T-helper 1 cell treated with Interleukin-12 subunit alpha and Interleukin-12 subunit beta and Interleukin-4 antibody, amounts not matched to agents 30 ng/mL and 1 ng/mL, for 36 hours (primary cell): ENCODE results near the gene COX14. TPM values are rescaled to one million over a fixed set of nuclear protein-coding genes. Genes with fewer than 3 reads are reported as not detected.

Experiments used
- intact Hi-C: fragments of 100-400 bp; cut with micrococcal nuclease; formaldehyde crosslinking; loops from one replicate; pipeline ENCODE4 v1.15.1; 2024
- total RNA-seq: library from RNA; stranded (reverse); gene quantifications from 2 replicates; pipeline ENCODE4 v1.2.3, GENCODE V29; 2022

Gene COX14
- 42.8 and 47.0 TPM in 2 replicates for total RNA-seq

DNA sequence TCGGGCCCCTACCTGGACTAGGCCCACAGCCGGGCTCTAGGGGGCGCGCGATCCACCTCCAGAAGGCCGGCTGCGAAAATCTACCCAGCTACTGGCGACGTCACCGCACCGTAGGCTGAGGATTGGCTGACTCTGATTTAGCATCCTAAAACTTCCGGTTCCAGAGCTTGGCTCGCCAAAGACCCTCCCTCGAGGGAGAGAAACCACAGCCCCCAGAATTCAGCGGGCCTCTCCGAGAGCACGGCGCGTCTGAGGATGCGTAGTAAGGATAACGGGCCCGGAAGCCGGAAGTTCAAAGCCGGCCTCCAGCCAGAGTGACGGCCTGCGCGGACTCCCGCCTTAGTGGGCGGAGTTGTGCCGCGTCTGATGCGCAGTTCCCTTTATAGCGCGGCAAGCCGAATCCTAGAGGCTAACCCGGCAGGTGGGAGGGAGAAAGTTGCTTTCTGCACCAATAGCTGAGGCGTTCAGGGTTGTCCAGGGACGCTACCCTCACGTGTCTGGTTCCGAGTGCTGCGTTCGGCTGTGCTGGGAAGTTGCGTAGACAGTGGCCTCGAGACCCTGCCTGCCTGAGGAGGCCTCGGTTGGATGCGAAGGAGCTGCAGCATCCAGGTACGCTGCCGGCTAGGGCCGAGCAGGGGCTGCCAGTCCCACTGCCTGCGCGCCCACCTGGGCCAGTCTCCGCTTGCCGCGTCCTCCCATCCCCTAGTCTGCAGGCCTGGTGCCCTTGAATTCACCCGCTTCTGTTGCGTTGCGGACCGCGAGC lies at the start of gene COX14:
COX14 (plus strand) TSS at position 544 of the 763 bp plus-strand sequence. CDS start 7,808 bp downstream, outside the sequence.
- intact Hi-C loops: loop anchor here (1.0 to 5.0 kb wide), 18 partner anchors 20 to 1430 kb away; partner anchors contain the start of genes ATF1, CERS5, DAZAP2 and KANSL2

- intact Hi-C loops: no loop called here
These were observed 49.1 kb upstream of the COX14 start for GRCh38 chr12:50062728-50063460.

DNA sequence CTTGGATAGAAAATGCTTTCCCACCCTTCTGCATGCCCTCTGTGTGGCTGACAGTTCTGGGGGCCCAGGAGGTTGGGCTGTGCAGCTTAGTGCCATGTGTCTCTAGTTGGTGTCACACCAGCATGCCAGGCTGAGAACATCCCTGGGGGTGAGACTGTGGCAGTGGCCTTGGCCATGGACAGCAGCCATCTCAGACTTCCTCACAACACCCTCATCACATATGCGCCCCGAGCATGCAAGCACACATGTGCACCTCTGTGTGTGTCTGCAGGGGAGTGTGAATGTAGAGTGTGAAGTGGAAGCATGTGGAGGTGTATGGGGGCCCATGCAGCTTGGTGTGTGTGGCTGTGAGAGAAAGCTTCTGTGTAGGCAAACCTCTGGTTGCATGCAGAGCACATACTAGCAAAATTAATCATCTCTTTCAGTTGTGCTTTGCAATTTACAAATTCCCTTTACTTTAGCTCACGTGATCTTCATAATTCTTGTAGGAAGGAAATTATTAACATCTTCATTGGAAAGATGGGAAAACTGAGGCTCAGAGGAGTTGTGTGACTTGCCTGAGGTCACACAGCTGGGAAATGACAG lies 46.2 kb upstream of the COX14 start:
- intact Hi-C loops: no loop called here

- intact Hi-C loops: no loop called here
These were observed 45.6 kb upstream of the COX14 start for GRCh38 chr12:50066402-50066801.

DNA sequence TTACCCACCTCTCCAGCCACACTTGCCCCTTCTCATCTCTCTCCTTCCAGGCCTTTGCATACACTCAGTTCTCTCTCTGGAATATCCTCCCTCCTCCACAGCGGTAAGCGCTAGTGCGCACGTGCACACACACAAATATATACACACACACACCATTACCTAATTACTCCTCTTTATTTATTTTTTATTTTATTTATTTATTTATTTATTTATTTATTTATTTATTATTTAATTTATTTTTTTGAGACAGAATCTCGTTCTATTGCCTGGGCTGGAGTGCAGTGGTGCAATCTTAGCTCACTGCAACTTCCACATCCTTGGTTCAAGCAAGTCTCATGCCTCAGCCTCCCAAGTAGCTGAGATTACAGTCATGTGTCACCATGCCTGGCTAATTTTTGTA lies 43.0 kb upstream of the COX14 start:
- intact Hi-C loops: loop anchor here (1.0 kb wide), 1 partner anchor 41 kb away; no protein-coding TSS in a partner anchor

- intact Hi-C loops: loop anchor here (1.0 kb wide), 1 partner anchor 41 kb away; no protein-coding TSS in a partner anchor
These were observed 42.5 kb upstream of the COX14 start for GRCh38 chr12:50069539-50069938.

- intact Hi-C loops: loop anchor here (1.0 kb wide), 4 partner anchors 14 to 105 kb away; no protein-coding TSS in a partner anchor
These were observed 41.5 kb upstream of the COX14 start for GRCh38 chr12:50070314-50071060.

- intact Hi-C loops: no loop called here
These were observed 39.7 kb upstream of the COX14 start for GRCh38 chr12:50072198-50072907.

GRCh38 chr12:50073206-50073605 lies 38.8 kb upstream of the COX14 start:
- intact Hi-C loops: no loop called here

DNA sequence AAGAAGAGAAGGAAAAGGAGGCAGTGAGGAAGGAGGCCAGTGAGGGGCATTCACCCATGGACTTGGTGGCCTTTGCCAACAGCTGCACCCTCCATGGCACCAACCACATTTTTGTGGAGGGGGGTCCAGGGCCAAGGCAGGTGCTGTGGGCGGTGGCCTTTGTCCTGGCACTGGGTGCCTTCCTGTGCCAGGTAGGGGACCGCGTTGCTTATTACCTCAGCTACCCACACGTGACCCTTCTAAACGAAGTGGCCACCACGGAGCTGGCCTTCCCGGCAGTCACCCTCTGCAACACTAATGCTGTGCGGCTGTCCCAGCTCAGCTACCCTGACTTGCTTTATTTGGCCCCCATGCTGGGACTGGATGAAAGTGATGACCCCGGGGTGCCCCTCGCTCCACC lies 38.3 kb upstream of the COX14 start:
- intact Hi-C loops: no loop called here

DNA sequence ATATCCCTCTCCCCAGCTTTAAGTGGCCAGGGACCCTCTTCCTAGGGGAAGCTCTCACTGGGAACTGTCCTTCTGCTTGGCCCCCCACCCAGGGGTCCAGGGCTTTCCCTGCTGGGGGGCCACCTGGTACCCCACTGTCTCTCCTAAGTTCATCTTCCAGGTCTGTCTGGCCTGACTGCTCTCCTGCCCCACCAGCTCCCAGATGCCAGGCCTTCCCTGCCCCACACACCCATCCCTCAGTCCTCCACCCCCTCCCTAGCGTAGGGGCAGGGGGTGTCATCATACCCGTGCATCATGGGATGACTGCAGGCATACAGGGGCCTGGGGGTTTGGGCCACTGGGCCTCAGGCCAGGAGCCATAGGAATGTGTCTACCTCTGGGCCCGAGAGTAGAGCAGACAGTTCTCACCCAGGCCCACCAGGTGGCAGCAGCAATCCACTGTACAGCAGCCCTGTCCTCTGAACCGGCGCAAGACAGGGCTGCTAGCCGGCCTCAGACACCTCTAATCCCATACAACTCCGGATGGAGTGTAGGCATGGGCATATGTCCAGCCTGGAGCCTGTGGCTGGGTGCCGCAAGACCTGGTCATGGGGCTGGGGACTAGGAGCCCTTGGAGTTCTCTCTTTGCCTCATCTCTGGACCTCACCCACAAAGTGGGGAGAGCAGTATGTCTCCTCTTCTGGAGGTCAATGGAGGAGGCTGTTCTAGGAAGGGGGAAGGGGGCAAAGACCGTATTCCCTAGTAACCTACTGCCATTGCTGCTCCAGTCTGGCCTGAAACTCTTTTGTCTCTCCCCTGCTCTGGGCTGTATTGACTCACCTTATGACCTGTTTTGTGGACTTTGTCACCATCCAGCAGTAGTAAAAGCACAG lies 36.9 kb upstream of the COX14 start:
- intact Hi-C loops: loop anchor here (1.0 kb wide), 4 partner anchors 10 to 239 kb away; partner anchors contain the start of gene SMARCD1

GRCh38 chr12:50075808-50076170 lies 36.2 kb upstream of the COX14 start:
- intact Hi-C loops: loop anchor here (1.0 kb wide), 4 partner anchors 10 to 239 kb away; partner anchors contain the start of gene SMARCD1

- intact Hi-C loops: no loop called here
These were observed 34.9 kb upstream of the COX14 start for GRCh38 chr12:50077099-50077498.

GRCh38 chr12:50078281-50078680 lies 33.8 kb upstream of the COX14 start:
- intact Hi-C loops: no loop called here

DNA sequence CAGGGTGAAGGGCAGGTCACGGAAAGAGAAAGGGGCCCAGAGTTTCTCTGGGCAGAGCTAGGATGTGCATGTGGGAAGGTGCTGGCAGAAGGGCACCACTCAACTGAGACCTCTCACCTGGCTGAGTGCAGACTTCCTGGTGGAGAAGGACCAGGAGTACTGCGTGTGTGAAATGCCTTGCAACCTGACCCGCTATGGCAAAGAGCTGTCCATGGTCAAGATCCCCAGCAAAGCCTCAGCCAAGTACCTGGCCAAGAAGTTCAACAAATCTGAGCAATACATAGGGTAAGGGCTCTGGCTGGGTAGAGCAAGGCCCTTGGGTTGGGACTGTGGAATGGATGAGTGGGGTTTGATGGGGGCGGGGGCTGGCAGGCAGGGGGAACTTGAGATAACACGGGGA lies 32.3 kb upstream of the COX14 start:
- intact Hi-C loops: no loop called here

DNA sequence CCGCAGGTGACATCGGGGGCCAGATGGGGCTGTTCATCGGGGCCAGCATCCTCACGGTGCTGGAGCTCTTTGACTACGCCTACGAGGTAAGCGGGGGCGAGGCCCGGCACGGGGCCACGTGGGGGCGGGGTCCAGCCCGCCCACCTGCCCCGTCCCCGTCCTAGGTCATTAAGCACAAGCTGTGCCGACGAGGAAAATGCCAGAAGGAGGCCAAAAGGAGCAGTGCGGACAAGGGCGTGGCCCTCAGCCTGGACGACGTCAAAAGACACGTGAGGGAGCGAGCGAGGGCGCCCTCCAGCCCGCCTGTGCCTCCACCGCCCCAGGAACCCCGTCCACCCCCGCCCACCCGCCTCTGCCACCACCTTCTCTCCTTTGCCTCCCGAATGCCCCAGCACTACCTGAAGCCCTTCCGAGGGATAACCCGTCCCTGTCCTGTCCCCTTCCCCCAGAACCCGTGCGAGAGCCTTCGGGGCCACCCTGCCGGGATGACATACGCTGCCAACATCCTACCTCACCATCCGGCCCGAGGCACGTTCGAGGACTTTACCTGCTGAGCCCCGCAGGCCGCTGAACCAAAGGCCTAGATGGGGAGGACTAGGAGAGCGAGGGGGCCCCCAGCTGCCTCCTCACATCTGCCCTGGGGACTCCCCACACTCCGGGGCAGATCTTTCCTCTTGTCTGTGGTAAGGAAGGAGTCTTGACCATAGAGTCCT lies 30.8 kb upstream of the COX14 start:
- intact Hi-C loops: no loop called here

- intact Hi-C loops: no loop called here
These were observed 29.4 kb upstream of the COX14 start for GRCh38 chr12:50082644-50083043.

DNA sequence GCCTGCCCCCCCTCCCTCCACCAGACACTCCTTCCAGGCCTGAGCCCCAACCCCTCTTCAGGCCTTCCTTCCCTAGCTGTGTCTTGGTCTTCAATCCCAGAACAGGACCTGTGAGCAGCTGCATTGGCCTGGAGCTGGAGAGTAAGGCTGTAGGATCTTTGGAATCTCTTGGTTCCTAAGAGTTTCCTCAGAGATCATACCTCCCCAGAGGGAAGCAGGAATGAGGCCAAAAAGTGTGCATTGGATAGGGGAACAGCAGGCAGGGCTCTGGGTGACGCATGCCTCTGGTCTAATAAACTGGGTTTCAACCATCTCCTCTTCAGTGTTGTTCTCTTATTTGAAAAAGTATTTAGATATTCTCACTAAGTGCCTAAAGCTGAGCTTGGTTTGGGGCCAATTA lies 28.7 kb upstream of the COX14 start:
- intact Hi-C loops: no loop called here

DNA sequence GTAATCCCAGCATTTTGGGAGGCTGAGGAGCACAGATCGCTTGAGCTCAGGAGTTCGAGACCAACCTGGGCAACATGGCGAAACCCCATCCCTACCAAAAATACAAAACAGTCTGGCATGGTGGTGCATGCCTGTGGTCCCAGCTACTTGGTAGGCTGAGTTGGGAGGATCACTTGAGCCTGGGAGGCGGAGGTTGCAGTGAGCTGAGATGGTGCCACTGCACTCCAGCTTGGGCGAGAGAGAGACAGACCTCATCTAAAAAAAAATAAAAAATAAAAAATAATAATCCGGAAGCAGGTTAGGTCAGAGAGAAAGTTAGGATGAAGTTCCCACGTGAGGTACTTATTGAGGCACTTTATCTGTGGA lies 27.6 kb upstream of the COX14 start:
- intact Hi-C loops: loop anchor here (2.0 kb wide), 2 partner anchors 28 to 316 kb away; partner anchors contain the start of genes ASIC1 and LARP4
